HFF-Myc (cell line): Measurements from ENCODE around the gene TMEM51.

ENCODE experiments used
- DNase-seq: peaks from one replicate; pipeline ENCODE4 v3.0.0-alpha.2; 2011; ENCODE audit warnings: low read depth; ENCODE audit errors: extremely low read depth
- H3K4me3 ChIP-seq: replicated peaks from 2 replicates; pipeline ENCODE4 v1.5.1; 2011; ENCODE audit warnings: low read depth, mild to moderate bottlenecking, control low read depth, low read length
- CTCF ChIP-seq: IDR thresholded peaks from 2 replicates; pipeline ENCODE4 v1.5.1; 2012; ENCODE audit warnings: mild to moderate bottlenecking, low read depth, low read length, control low read depth; ENCODE audit errors: missing control alignments

TMEM51 gene

GRCh38 chr1:15207829-15208429 is 54.4 kb downstream of the TMEM51 start:
- TF ChIP-seq CTCF = no peak
- no peak overlapping the region for H3K4me3 ChIP-seq
- no peak for DNase-seq

- TF ChIP-seq CTCF = no peak
Observed at GRCh38 chr1:15210651-15211375, 57.3 kb downstream of the TMEM51 start.

GRCh38 chr1:15211424-15211823 is 57.9 kb downstream of the TMEM51 start:
- H3K4me3 ChIP-seq = no peak overlapping the region
- no peak for DNase-seq
- TF ChIP-seq CTCF = no peak

More at GRCh38 chr1:15210651-15211375, 57.3 kb downstream of the TMEM51 start:
- no peak overlapping the region for H3K4me3 ChIP-seq
- DNase-seq = no peak

GRCh38 chr1:15212216-15212953 is 58.8 kb downstream of the TMEM51 start:
- no peak for TF ChIP-seq CTCF
- no peak overlapping the region for H3K4me3 ChIP-seq
- no peak for DNase-seq

- TF ChIP-seq CTCF = no peak
- no peak overlapping the region for H3K4me3 ChIP-seq
- DNase-seq = no peak
Observed at GRCh38 chr1:15212954-15213291, 59.4 kb downstream of the TMEM51 start.

- no peak for DNase-seq
- TF ChIP-seq CTCF = no peak
- H3K4me3 ChIP-seq = no peak overlapping the region
Observed at GRCh38 chr1:15213341-15213821, 59.8 kb downstream of the TMEM51 start.
